CD14-positive monocyte (primary cell): Measurements from ENCODE around the gene EXOC6B. TPM values are rescaled to one million over a fixed set of nuclear protein-coding genes. Genes with fewer than 3 reads are reported as not detected.

Experiments used
- DNase-seq, 3 donors: peaks; one replicate each; pipeline ENCODE4 v3.0.0-alpha.2; 2011 to 2022
- H2AFZ ChIP-seq: 2 replicates; pipeline ENCODE4 v1.6.0; 2012; ENCODE audit warnings: mild to moderate bottlenecking, low read depth, low read length, inconsistent platforms; ENCODE audit not compliant: insufficient read depth, poor library complexity, severe bottlenecking
- H3K27ac ChIP-seq, 2 donors: 1 replicate in 1 of 2; 2 replicates in 1 of 2; pipeline ENCODE4 v1.5.1; 2012 to 2013; ENCODE audit warnings: low read length in 2 of 2, control low read depth in 1 of 2, inconsistent platforms in 1 of 2, low read depth in 1 of 2, mild to moderate bottlenecking in 1 of 2
- H3K27me3 ChIP-seq, 2 donors: one replicate each; pipeline versions ENCODE4 v1.6.0 to v1.6.1; 2011 to 2013; ENCODE audit warnings: low read length in 2 of 2; ENCODE audit not compliant: control insufficient read depth in 2 of 2, insufficient read depth in 2 of 2
- H3K36me3 ChIP-seq, 2 donors: replicated peaks in 1 of 2; 1 replicate in 1 of 2; 2 replicates in 1 of 2; pipeline versions ENCODE4 v1.5.1 to v1.6.1; 2012 to 2013; ENCODE audit warnings: low read length in 2 of 2, control low read depth in 1 of 2, inconsistent platforms in 1 of 2, mild to moderate bottlenecking in 1 of 2; ENCODE audit not compliant: insufficient read depth in 2 of 2, control insufficient read depth in 1 of 2
- H3K4me1 ChIP-seq, 2 donors: 1 replicate in 1 of 2; 2 replicates in 1 of 2; pipeline versions ENCODE4 v1.5.1 to v1.6.1; 2012 to 2013; ENCODE audit warnings: low read length in 2 of 2, control low read depth in 1 of 2, inconsistent platforms in 1 of 2, mild to moderate bottlenecking in 1 of 2, moderate library complexity in 1 of 2; ENCODE audit not compliant: insufficient read depth in 2 of 2, control insufficient read depth in 1 of 2
- H3K4me2 ChIP-seq: replicated peaks from 2 replicates; pipeline ENCODE3; 2012; ENCODE audit warnings: low read length, moderate library complexity, mild to moderate bottlenecking; ENCODE audit not compliant: poor library complexity, severe bottlenecking; ENCODE audit errors: extremely low read depth
- H3K4me3 ChIP-seq, 3 experiments: fragments of 200-600 bp in 1 of 3; sonication (generic) in 1 of 3; replicated peaks in 1 of 3; 1 replicate in 2 of 3; 2 replicates in 1 of 3; pipeline ENCODE4 v1.5.1; 2011 to 2013; ENCODE audit warnings: low read length in 3 of 3, mild to moderate bottlenecking in 3 of 3, control low read depth in 2 of 3, low read depth in 2 of 3, inconsistent platforms in 1 of 3, moderate library complexity in 1 of 3
- H3K79me2 ChIP-seq: 2 replicates; pipeline ENCODE4 v1.6.0; 2012; ENCODE audit warnings: mild to moderate bottlenecking, control low read depth, inconsistent platforms, low read length, moderate library complexity; ENCODE audit not compliant: insufficient read depth
- H3K9ac ChIP-seq: 2 replicates; pipeline ENCODE4 v1.6.0; 2017; ENCODE audit warnings: low read length, mild to moderate bottlenecking; ENCODE audit not compliant: insufficient read depth, poor library complexity, severe bottlenecking
- H3K9me3 ChIP-seq, 2 donors: replicated peaks in 1 of 2; 1 replicate in 1 of 2; 2 replicates in 1 of 2; pipeline versions ENCODE4 v1.5.1 to v1.6.1; 2012 to 2013; ENCODE audit warnings: low read length in 2 of 2, control low read depth in 1 of 2; ENCODE audit not compliant: control insufficient read depth in 1 of 2, insufficient read depth in 1 of 2
- H4K20me1 ChIP-seq: 2 replicates; pipeline ENCODE4 v1.6.0; 2012; ENCODE audit warnings: mild to moderate bottlenecking, low read length, control low read depth, moderate library complexity; ENCODE audit not compliant: insufficient read depth
- H3K27ac Mint-ChIP-seq, 7 donors: one replicate each; pipeline ENCODE4 v1.8.0; 2020; ENCODE audit warnings: mild to moderate bottlenecking in 7 of 7, mixed read lengths in 7 of 7, moderate library complexity in 6 of 7, inconsistent platforms in 2 of 7
- H3K27me3 Mint-ChIP-seq, 3 donors: one replicate each; pipeline ENCODE4 v1.8.0; 2021 to 2022; ENCODE audit warnings: low read depth in 3 of 3, mild to moderate bottlenecking in 3 of 3, mixed read lengths in 3 of 3, moderate library complexity in 3 of 3, inconsistent platforms in 1 of 3
- H3K36me3 Mint-ChIP-seq, 2 donors: one replicate each; pipeline ENCODE4 v1.8.0; 2020; ENCODE audit warnings: mixed read lengths in 2 of 2, inconsistent platforms in 1 of 2, mild to moderate bottlenecking in 1 of 2
- H3K4me1 Mint-ChIP-seq: one replicate; pipeline ENCODE4 v1.8.0; 2020; ENCODE audit warnings: mild to moderate bottlenecking, mixed read lengths
- H3K4me3 Mint-ChIP-seq, 2 donors: one replicate each; pipeline ENCODE4 v1.8.0; 2020; ENCODE audit warnings: mild to moderate bottlenecking in 2 of 2, mixed read lengths in 2 of 2, moderate library complexity in 1 of 2
- H3K9me3 Mint-ChIP-seq, 7 donors: one replicate each; pipeline ENCODE4 v1.8.0; 2020 to 2022; ENCODE audit warnings: mixed read lengths in 7 of 7, mild to moderate bottlenecking in 6 of 7, moderate library complexity in 6 of 7, inconsistent platforms in 2 of 7
- CTCF ChIP-seq: fragments of 200-600 bp; IDR thresholded peaks from one replicate; pipeline ENCODE4 v1.8.0; 2022; ENCODE audit warnings: antibody characterized with exemption, mild to moderate bottlenecking
- WGBS: methylation state at CpG from one replicate; pipeline ENCODE4 v1.1.5; 2013; ENCODE audit warnings: missing lambda C conversion rate; ENCODE audit not compliant: insufficient coverage; 5-methylcytosine and 5-hydroxymethylcytosine counted together
- intact Hi-C, 2 donors: fragments of 100-400 bp; cut with micrococcal nuclease; formaldehyde crosslinking; loops; one replicate each; pipeline versions ENCODE4 v1.15.0 to v1.15.1; 2023
- polyA plus RNA-seq, 3 donors: library from polyadenylated mRNA; depleted of rRNA in 1 of 3; unstranded in 2 of 3; stranded (reverse) in 1 of 3; fragments of 300-500 nt in 2 of 3; fragments of >200 nt in 1 of 3; fragmentation: Illumina TruSeq in 2 of 3; gene quantifications; 1 replicate in 2 of 3; 2 replicates in 1 of 3; pipeline ENCODE4 v1.2.3, GENCODE V29; 2012 to 2021

EXOC6B gene
- polyA plus RNA-seq, 3 donors, result 1.8 to 2.8 (median 2.1) TPM

- no peak overlapping the region for H2AFZ ChIP-seq
- no peaks in the 10 kb centered on the region for H3K9me3 ChIP-seq
- Mint-ChIP-seq H3K27me3 (no peaks in the 10 kb centered on the region), H3K27ac (no peak overlapping the region), H3K36me3 (no peaks in the 10 kb centered on the region), H3K4me3 (no peak overlapping the region), H3K9me3 (no peaks in the 10 kb centered on the region), H3K4me1 (no peaks in the 10 kb centered on the region)
- H3K9ac ChIP-seq, result no peak overlapping the region
- no peaks in the 10 kb centered on the region for H3K79me2 ChIP-seq
- no peak overlapping the region for H3K27ac ChIP-seq
- no peaks in the 10 kb centered on the region for H4K20me1 ChIP-seq
- H3K4me3 ChIP-seq, result no peak overlapping the region
- no peak for DNase-seq
- no peak for TF ChIP-seq CTCF
- H3K36me3 ChIP-seq, result no peaks in the 10 kb centered on the region
- 94% methylated on average over 2 of the region's 3 CpGs for WGBS
- intact Hi-C loops, result no loop called here
- no peaks in the 10 kb centered on the region for H3K27me3 ChIP-seq
- H3K4me1 ChIP-seq, result no peaks in the 10 kb centered on the region
- no peak overlapping the region for H3K4me2 ChIP-seq
These were observed 74.7 kb downstream of the EXOC6B start for GRCh38 chr2:72750977-72751639.

- Mint-ChIP-seq H3K4me3 (no peak overlapping the region), H3K9me3 (no peaks in the 10 kb centered on the region), H3K27me3 (no peaks in the 10 kb centered on the region), H3K27ac (no peak overlapping the region), H3K4me1 (no peaks in the 10 kb centered on the region), H3K36me3 (no peaks in the 10 kb centered on the region)
- Histone ChIP-seq H3K79me2 (no peaks in the 10 kb centered on the region), H2AFZ (no peak overlapping the region), H3K4me3 (no peak overlapping the region), H3K9me3 (no peaks in the 10 kb centered on the region), H3K4me1 (no peaks in the 10 kb centered on the region), H3K36me3 (no peaks in the 10 kb centered on the region), H3K4me2 (no peak overlapping the region), H3K27ac (no peak overlapping the region), H4K20me1 (no peaks in the 10 kb centered on the region), H3K27me3 (no peaks in the 10 kb centered on the region), H3K9ac (no peak overlapping the region)
- WGBS, result no CpG with 5 or more reads among the region's 1 CpG
- intact Hi-C loops, result no loop called here
- TF ChIP-seq CTCF, result no peak
- no peak for DNase-seq
These were observed 75.4 kb downstream of the EXOC6B start for GRCh38 chr2:72750466-72750865.
